Endothelial cell of umbilical vein (primary cell): ENCODE data around the gene CCDC157. TPM values are rescaled to one million over a fixed set of nuclear protein-coding genes. Genes with fewer than 3 reads are reported as not detected.

Source experiments
- BruUV-seq: library from RNA; stranded (reverse); fragments of 400-500 nt; replicated peaks from 2 replicates; lab custom pipeline; 2021; lab: Mats Ljungman, UMichigan
- CTCF ChIA-PET: fragments of 300-600, 350-600 bp; sonication (Branson Sonifier 250); formaldehyde crosslinking; loops from one replicate; lab custom pipeline; 2021; ENCODE audit warnings: antibody characterized with exemption, inconsistent platforms; lab: Charles Lee
- POLR2A ChIA-PET: fragments of 300-600, 350-600 bp; sonication (Branson Sonifier 250); formaldehyde crosslinking; loops from one replicate; lab custom pipeline; 2021; ENCODE audit warnings: antibody characterized with exemption, inconsistent platforms; lab: Charles Lee
- DNase-seq: peaks from one replicate; pipeline ENCODE4 v3.0.0-alpha.2; 2011; ENCODE audit warnings: low read depth, low spot score
- FAIRE-seq: peaks from 2 replicates; lab custom pipeline; 2011; peaks lifted over from hg19 to GRCh38; lab: Jason Lieb, UNC
- H2AFZ ChIP-seq: 2 replicates; pipeline ENCODE4 v1.6.0; 2012; ENCODE audit warnings: low read depth, low read length, control low read depth, inconsistent platforms
- H3K27ac ChIP-seq: 2 replicates; pipeline ENCODE4 v1.5.1; 2011; ENCODE audit warnings: low read depth, mild to moderate bottlenecking, control low read depth, low read length, moderate library complexity; ENCODE audit not compliant: insufficient read depth
- H3K27me3 ChIP-seq, 2 experiments: 2 replicates each; pipeline versions ENCODE4 v1.6.0 to v1.6.1; 2011; ENCODE audit warnings: low read length in 2 of 2, mixed read lengths in 1 of 2; ENCODE audit not compliant: control insufficient read depth in 2 of 2, insufficient read depth in 2 of 2
- H3K36me3 ChIP-seq, 2 experiments: 2 replicates in 1 of 2; 3 replicates in 1 of 2; pipeline ENCODE4 v1.5.1; 2011; ENCODE audit warnings: low read length in 2 of 2, mild to moderate bottlenecking in 1 of 2, moderate library complexity in 1 of 2; ENCODE audit not compliant: control insufficient read depth in 2 of 2, insufficient read depth in 2 of 2; ENCODE audit errors: extremely low read depth in 1 of 2
- H3K4me1 ChIP-seq: 3 replicates; pipeline ENCODE4 v1.5.1; 2011; ENCODE audit warnings: mild to moderate bottlenecking, low read length; ENCODE audit not compliant: control insufficient read depth, insufficient read depth; ENCODE audit errors: extremely low read depth
- H3K4me2 ChIP-seq: 2 replicates; pipeline ENCODE4 v1.6.1; 2011; ENCODE audit warnings: low read length, control low read depth, mixed read lengths; ENCODE audit not compliant: insufficient read depth
- H3K4me3 ChIP-seq, 3 experiments: fragments of 200-600 bp in 1 of 3; sonication (generic), shearing (Covaris generic) in 1 of 3; replicated peaks in 1 of 3; 2 replicates each; pipeline ENCODE4 v1.5.1; 2011 to 2016; ENCODE audit warnings: control low read depth in 3 of 3, low read length in 3 of 3, mild to moderate bottlenecking in 2 of 3, inconsistent platforms in 1 of 3, low read depth in 1 of 3, moderate library complexity in 1 of 3; ENCODE audit not compliant: insufficient read depth in 1 of 3
- H3K79me2 ChIP-seq: 2 replicates; pipeline ENCODE4 v1.6.0; 2012; ENCODE audit warnings: low read length, inconsistent platforms; ENCODE audit not compliant: control insufficient read depth, insufficient read depth
- H3K9ac ChIP-seq: replicated peaks from 2 replicates; pipeline ENCODE3; 2011; ENCODE audit warnings: low read length, control low read depth; ENCODE audit not compliant: insufficient read depth; ENCODE audit errors: extremely low read depth
- H3K9me1 ChIP-seq: replicated peaks from 3 replicates; pipeline ENCODE4 v1.6.0; 2011; ENCODE audit warnings: mild to moderate bottlenecking, low read length; ENCODE audit not compliant: control insufficient read depth, insufficient read depth; ENCODE audit errors: extremely low read depth
- H3K9me3 ChIP-seq: replicated peaks from 2 replicates; pipeline ENCODE4 v1.5.1; 2012; ENCODE audit warnings: low read length, inconsistent platforms; ENCODE audit not compliant: control insufficient read depth, insufficient read depth
- H4K20me1 ChIP-seq: replicated peaks from 2 replicates; pipeline ENCODE3; 2011; ENCODE audit warnings: mild to moderate bottlenecking, low read length; ENCODE audit not compliant: control insufficient read depth, insufficient read depth; ENCODE audit errors: extremely low read depth
- CTCF ChIP-seq, 2 donors: IDR thresholded peaks; 1 replicate in 1 of 2; 2 replicates in 1 of 2; pipeline ENCODE4 v1.5.1; 2011; ENCODE audit warnings: low read length in 2 of 2, mild to moderate bottlenecking in 2 of 2, moderate library complexity in 2 of 2, control low read depth in 1 of 2, inconsistent platforms in 1 of 2, low read depth in 1 of 2; ENCODE audit not compliant: insufficient read depth in 1 of 2; ENCODE audit errors: extremely low read depth in 1 of 2
- EZH2 ChIP-seq: IDR thresholded peaks from 2 replicates; pipeline ENCODE4 v1.6.1; 2012; ENCODE audit warnings: borderline replicate concordance, low read depth, mild to moderate bottlenecking, moderate library complexity, low read length, inconsistent platforms; ENCODE audit not compliant: severe bottlenecking
- FOS ChIP-seq: IDR thresholded peaks from 2 replicates; pipeline ENCODE4 v1.6.1; 2011; ENCODE audit warnings: mild to moderate bottlenecking, low read length, moderate library complexity, borderline replicate concordance; ENCODE audit not compliant: insufficient read depth
- GATA2 ChIP-seq: IDR thresholded peaks from 2 replicates; pipeline ENCODE4 v1.7.0; 2011; ENCODE audit warnings: low read depth, mild to moderate bottlenecking, moderate library complexity, mixed read lengths, low read length; ENCODE audit not compliant: insufficient read length, insufficient read depth
- JUN ChIP-seq: IDR thresholded peaks from 2 replicates; pipeline ENCODE4 v1.6.1; 2011; ENCODE audit warnings: borderline replicate concordance, low read depth; ENCODE audit not compliant: insufficient read length, insufficient read depth
- MYC ChIP-seq: IDR thresholded peaks from one replicate; pipeline ENCODE4 v1.6.1; 2011; ENCODE audit warnings: mild to moderate bottlenecking, low read depth, low read length
- POLR2A ChIP-seq: IDR thresholded peaks from 2 replicates; pipeline ENCODE4 v1.6.1; 2012; ENCODE audit warnings: low read depth, mild to moderate bottlenecking, control low read depth, low read length
- POLR2AphosphoS5 ChIP-seq: IDR thresholded peaks from 2 replicates; pipeline ENCODE4 v1.6.1; 2012; ENCODE audit warnings: low read depth, mild to moderate bottlenecking, control low read depth, low read length, moderate library complexity; ENCODE audit not compliant: insufficient read depth
- dilution Hi-C: fragments of 300-500 bp; cut with MboI; formaldehyde crosslinking; loops from one replicate; pipeline ENCODE4 v1.15.0; 2019; ENCODE audit warnings: low sequenced_read_pairs; ENCODE audit not compliant: extremely low pct_ligation_motif_present
- intact Hi-C: fragments of 100-400 bp; cut with micrococcal nuclease; formaldehyde crosslinking; loops from one replicate; pipeline ENCODE4 v1.10.0; 2022
- polyA plus RNA-seq, 4 experiments: library from polyadenylated mRNA; depleted of rRNA in 3 of 4; stranded (reverse) in 3 of 4; unstranded in 1 of 4; fragments of >200 nt; gene quantifications; 2 replicates each; pipeline versions ENCODE4 v1.2.1 to v1.2.3, GENCODE V29; 2011 to 2012; ENCODE audit warnings: missing spikeins in 1 of 4
- total RNA-seq: library from RNA; stranded (reverse); gene quantifications from 2 replicates; pipeline ENCODE4 v1.2.3, GENCODE V29; 2021
- TF ChIP-seq, protein P1 (sequence below): IDR thresholded peaks from 2 replicates; pipeline ENCODE4 v1.6.1; 2011; ENCODE audit not compliant: insufficient read depth, insufficient read length

The CCDC157 gene
- total and polyA plus RNA-seq, 2 donors (not counting 3 experiments of a cell fraction or from before 2014, with no cell fraction given) = 2.1 to 3.1 TPM

GRCh38 chr22:30368420-30368819 lies 11.6 kb downstream of the CCDC157 start:
- DNase-seq (no peak), FAIRE-seq (no peak)
- Histone ChIP-seq H3K36me3 (no peaks in the 10 kb centered on the region), H3K4me1 (no peaks in the 10 kb centered on the region), H3K4me2 (no peak overlapping the region), H3K9me3 (no peaks in the 10 kb centered on the region), H4K20me1 (no peaks in the 10 kb centered on the region), H3K79me2 (no peaks in the 10 kb centered on the region), H3K9ac (no peak overlapping the region), H2AFZ (no peak overlapping the region), H3K27me3 (no peaks in the 10 kb centered on the region), H3K9me1 (no peaks in the 10 kb centered on the region), H3K4me3 (no peak overlapping the region), H3K27ac (no peak overlapping the region)
- ChIA-PET CTCF (interaction anchor here (1.0 to 2.0 kb wide), 3 partner anchors 19 to 91 kb away, joined by 3 to 6 read pairs (median 4); no protein-coding TSS in a partner anchor), POLR2A (no interaction called here)
- intact Hi-C loops = no loop called here
- dilution Hi-C loops = no loop called here
- BruUV-seq = no TSS peak
- TF ChIP-seq JUN (no peak), POLR2AphosphoS5 (no peak), FOS (no peak), GATA2 (no peak), POLR2A (no peak), MYC (no peak), CTCF (IDR thresholded peaks at IDR 0.05; ENCODE audit: extremely low read depth in 1 of 2, insufficient read depth in 1 of 2, low read depth in 1 of 2, low read length in 2 of 2) (no peak), EZH2 (no peak)
- TF ChIP-seq, protein P1, sequence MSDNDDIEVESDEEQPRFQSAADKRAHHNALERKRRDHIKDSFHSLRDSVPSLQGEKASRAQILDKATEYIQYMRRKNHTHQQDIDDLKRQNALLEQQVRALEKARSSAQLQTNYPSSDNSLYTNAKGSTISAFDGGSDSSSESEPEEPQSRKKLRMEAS = no peak
